ENCODE results near the gene TOP2A.

The TOP2A gene

GRCh38 chr17:40345161-40345993 lies 72.3 kb downstream of the TOP2A start:
- DNase-seq, result no peak

GRCh38 chr17:40344421-40345160 lies 73.1 kb downstream of the TOP2A start:
- DNase-seq, result no peak

DNA sequence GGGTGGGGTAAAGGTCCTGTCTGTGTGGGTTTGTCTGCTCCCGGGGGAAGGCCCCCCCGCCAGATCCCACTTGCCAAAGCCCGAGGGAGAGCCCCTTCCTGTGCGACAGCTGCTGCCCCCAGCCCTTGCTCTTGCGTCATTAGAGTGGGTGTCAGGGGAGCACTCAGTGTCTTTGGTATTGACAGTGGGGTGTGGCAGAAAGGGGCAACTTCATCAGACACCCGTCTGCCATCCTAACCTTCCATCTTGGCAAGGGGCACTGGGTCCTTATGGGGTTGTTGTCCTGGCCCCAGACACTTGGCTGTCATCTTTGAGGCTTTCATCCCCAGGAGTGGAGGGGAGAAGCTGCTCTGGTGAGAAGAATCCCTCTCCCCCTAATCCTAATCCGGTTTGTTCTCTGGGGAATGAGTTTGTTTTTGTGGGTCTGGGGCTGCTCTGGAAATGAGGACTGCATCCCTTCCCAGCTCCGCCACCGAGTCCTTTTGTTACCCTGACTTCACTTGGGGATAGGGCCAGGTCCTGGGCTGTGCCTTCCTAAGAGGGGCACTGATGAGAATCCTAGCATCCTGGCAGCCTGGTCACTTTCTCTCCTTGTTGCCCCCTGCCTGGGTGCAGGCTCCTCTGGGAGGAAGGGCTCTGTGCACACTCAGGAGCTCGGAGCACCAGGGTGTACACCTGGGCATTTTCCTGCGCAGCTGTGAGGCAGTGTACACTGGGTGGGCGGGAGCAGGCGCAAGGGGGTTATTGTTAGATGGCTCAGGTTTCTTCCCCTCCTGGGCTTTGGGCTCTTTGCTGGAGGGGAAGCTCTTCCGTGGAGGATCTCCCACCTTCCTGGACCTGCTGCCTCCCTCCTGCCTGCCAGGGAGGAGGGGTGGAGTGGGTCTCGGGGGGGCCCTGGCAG lies 74.2 kb downstream of the TOP2A start:
- DNase-seq, result no peak

- no peak for DNase-seq
Observed at GRCh38 chr17:40342504-40343218, 75.0 kb downstream of the TOP2A start.

GRCh38 chr17:40341808-40342503 lies 75.7 kb downstream of the TOP2A start:
- no peak for DNase-seq

DNA sequence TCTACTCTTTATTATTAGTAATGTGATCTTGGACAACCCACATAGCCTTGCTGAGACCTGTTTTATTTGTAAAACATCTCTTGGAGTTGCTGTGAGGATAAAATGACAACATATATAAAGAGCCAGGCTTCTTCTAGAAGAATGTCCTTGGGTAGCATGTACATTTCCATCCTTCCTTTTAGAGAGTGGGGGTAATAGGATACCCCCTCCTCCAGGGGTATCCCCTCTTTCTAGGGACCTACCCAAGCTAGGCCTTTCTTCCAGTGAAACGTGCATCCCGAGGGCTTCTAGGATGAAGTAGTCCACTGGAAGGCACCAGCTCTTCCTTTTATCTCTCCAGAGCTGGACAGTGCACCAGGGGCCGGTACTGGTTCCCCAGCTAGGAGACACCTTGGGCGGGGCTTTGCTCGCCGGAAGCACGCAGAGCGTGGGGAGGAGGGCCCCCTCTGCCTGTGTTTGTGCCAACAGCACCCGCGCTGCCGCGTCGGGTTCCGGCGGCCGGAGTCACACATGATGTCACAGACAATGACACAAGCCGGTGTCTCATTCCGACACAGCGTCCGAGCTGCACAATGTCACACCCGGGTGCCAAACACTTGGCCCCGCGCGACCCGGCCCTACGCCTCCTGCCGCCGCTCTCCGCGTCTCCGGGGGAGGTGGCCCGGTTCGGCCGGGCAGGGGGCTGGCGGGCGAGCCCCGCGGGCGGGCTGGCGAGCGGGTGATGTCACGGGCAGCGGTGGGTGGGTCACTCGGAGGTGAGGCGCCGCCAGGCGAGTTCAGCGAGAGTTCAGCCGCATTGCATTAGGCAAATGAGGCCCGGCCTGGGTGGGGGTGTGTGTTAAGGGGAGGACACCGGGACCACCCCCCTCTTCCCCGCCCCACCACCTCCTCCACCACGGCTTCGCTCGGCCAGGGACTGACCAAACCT lies 76.6 kb downstream of the TOP2A start:
- DNase-seq, result no peak

- DNase-seq, result no peak
Observed at GRCh38 chr17:40340327-40340726, 77.4 kb downstream of the TOP2A start.

DNA sequence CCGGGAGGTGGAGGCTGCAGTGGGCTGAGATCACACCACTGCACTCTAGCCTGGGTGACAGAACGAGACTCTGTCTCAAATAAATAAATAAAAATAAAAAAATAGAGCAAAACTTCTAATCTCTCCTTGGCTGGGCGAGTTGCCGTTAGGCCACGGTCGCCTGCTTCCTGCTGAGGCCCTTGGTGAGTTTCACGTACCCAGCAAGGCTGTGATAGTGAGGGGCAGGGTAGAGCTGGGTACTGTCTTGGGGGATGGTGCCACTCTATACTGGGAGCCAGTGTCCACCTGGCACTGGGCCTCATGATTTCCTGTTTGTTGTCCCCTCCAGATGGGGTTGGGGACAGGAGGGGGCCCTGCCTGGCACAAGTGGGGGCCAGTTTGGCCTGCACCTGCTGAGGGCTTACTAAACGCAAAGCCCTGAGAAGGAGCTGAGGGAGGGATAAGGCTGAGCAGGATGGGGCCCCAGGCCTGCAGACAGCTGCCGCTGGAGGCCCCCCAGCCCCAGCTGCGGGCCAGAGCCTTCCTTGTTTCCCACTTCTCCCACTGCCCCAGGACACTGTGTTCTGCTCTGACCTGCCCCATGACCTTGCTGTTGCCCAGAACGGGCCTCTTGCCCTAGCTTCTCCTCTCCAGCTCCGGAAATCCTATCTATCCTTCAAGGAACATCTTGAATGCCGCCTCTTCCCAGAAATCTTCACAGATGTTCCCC lies 78.6 kb downstream of the TOP2A start:
- no peak for DNase-seq

Measured in NCI-H1417 treated with DMSO at 0.1 percent for 48 hours (cell line).